ENCODE data around the gene S100A8. TPM values are rescaled to one million over a fixed set of nuclear protein-coding genes. Genes with fewer than 3 reads are reported as not detected.

The S100A8 gene
- 10 to 100 TPM in 2 of 3 donors, 1 to 10 TPM in 1; 3.4 to 90.6 (median 22.4) TPM for total RNA-seq
- long read RNA-seq, donor 1, partial matches to known transcripts = 0 of 2 reads
- long read RNA-seq, donor 1, other reads (novel, unspliced or antisense) = 0 of 2 reads
- long read RNA-seq, donor 2, transcript S100A8-202 (3 exons, 523 nt) = major isoform, 36 of 41 reads
- long read RNA-seq, donor 2, partial matches to known transcripts = 0 of 41 reads
- long read RNA-seq, donor 2, other reads (novel, unspliced or antisense) = 1 of 41 reads

GRCh38 chr1:153390938-153391710, at the start of gene S100A8:
TSS of gene S100A8 (minus strand) at chr1:153391073. CDS start at chr1:153390535, 538 bp downstream.
- H3K4me3 ChIP-seq = no peak within 1 kb of the TSS
- peak; percentile 36 for ATAC-seq
- H3K4me1 ChIP-seq (ENCODE audit: low read depth) = no peaks in the 10 kb centered on the region
- no peaks in the 10 kb centered on the region for H3K36me3 ChIP-seq (ENCODE audit: low read depth)
- TF ChIP-seq, protein P1, sequence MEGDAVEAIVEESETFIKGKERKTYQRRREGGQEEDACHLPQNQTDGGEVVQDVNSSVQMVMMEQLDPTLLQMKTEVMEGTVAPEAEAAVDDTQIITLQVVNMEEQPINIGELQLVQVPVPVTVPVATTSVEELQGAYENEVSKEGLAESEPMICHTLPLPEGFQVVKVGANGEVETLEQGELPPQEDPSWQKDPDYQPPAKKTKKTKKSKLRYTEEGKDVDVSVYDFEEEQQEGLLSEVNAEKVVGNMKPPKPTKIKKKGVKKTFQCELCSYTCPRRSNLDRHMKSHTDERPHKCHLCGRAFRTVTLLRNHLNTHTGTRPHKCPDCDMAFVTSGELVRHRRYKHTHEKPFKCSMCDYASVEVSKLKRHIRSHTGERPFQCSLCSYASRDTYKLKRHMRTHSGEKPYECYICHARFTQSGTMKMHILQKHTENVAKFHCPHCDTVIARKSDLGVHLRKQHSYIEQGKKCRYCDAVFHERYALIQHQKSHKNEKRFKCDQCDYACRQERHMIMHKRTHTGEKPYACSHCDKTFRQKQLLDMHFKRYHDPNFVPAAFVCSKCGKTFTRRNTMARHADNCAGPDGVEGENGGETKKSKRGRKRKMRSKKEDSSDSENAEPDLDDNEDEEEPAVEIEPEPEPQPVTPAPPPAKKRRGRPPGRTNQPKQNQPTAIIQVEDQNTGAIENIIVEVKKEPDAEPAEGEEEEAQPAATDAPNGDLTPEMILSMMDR (IDR thresholded peaks at IDR 0.05) = no peak
- DNase-seq = peak in 1 of 3 donors; percentile 11
- no peaks in the 10 kb centered on the region for H3K9me3 ChIP-seq
- intact Hi-C loops (cut with DNase I, micrococcal nuclease) = no loop called here

DNA sequence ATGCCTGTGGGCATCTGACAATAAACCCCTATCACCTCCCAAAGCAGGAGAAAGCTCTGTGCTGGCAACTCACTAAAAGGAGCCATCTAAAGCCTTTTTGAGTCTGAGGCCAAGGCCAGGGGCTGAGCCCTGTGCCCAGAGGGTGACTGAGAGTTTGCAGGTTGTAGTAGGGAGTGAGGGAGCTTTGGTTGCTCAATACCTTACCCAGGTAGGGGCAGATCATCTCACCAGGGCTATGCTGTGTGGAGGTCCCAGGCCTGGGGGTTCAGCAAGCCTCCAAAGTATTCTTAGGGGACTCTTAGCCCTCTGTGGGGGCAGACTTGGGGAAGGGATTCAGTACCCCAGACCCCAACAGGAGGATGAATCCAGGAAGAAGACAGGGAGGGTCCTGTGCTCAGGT, 48.4 kb upstream of the S100A8 start:
- no peaks in the 10 kb centered on the region for H3K4me1 ChIP-seq (ENCODE audit: low read depth)
- no peak for ATAC-seq
- intact Hi-C loops (cut with DNase I, micrococcal nuclease) = no loop called here
- no peaks in the 10 kb centered on the region for H3K9me3 ChIP-seq
- no peak overlapping the region for H3K4me3 ChIP-seq
- H3K36me3 ChIP-seq (ENCODE audit: low read depth) = no peaks in the 10 kb centered on the region
- DNase-seq = no peak
- TF ChIP-seq, protein P1 (IDR thresholded peaks at IDR 0.05) = no peak

DNA sequence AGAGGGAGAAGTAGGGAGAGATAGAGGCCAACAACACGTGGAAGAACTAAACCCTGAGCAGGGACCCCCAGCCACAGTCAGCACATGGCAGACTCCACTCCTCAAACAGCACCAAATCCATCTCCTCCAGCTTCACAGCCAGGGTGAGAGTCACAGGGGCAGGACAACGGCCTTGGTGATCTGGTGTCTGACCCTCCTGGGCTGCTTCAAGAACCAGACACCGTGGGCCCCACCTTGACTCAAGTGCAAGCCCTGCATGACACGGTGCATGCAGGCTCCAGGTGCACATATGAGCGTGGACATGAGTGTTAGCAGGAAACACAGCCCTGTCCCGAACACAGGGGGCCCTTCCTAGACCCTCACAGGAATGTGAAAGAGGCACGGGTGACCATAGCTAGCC, 47.7 kb upstream of the S100A8 start:
- H3K36me3 ChIP-seq (ENCODE audit: low read depth) = no peaks in the 10 kb centered on the region
- H3K4me3 ChIP-seq = no peak overlapping the region
- H3K9me3 ChIP-seq = no peaks in the 10 kb centered on the region
- no peaks in the 10 kb centered on the region for H3K4me1 ChIP-seq (ENCODE audit: low read depth)
- ATAC-seq (no peak), DNase-seq (no peak)
- TF ChIP-seq, protein P1 (IDR thresholded peaks at IDR 0.05) = no peak
- intact Hi-C loops (cut with DNase I, micrococcal nuclease) = no loop called here

DNA sequence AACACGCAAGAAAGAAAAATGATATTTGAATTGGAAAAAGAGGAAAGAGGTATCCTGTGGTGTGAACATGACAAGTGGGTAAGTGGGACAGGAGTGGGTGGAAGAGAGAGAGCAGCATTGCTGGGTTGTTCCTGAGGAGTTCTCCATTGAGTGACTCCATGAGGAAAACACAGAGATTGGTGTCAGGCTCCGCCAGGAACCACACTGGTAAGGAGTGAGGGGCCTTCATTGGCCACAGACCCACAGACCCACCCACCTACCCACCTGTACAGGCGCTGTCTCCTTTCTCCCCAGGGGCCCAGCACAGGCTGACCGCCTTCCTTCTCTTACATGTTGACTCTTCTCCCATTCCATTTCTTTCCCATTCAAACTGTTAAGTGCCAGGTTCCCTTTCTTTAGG, 46.4 kb upstream of the S100A8 start:
- no peak for DNase-seq
- intact Hi-C loops (cut with DNase I, micrococcal nuclease) = no loop called here

GRCh38 chr1:153434746-153435455, 44.0 kb upstream of the S100A8 start:
- intact Hi-C loops (cut with DNase I, micrococcal nuclease) = no loop called here
- DNase-seq (no peak), ATAC-seq (no peak)
- Histone ChIP-seq H3K9me3 (no peaks in the 10 kb centered on the region), H3K36me3 (ENCODE audit: low read depth) (no peaks in the 10 kb centered on the region), H3K4me3 (no peak overlapping the region), H3K4me1 (ENCODE audit: low read depth) (no peaks in the 10 kb centered on the region)
- TF ChIP-seq, protein P1 (IDR thresholded peaks at IDR 0.05) = no peak

More for the DNA sequence above, 46.4 kb upstream of the S100A8 start:
- H3K9me3 ChIP-seq = no peaks in the 10 kb centered on the region
- no peaks in the 10 kb centered on the region for H3K36me3 ChIP-seq (ENCODE audit: low read depth)
- no peak overlapping the region for H3K4me3 ChIP-seq
- no peaks in the 10 kb centered on the region for H3K4me1 ChIP-seq (ENCODE audit: low read depth)
- ATAC-seq = no peak
- TF ChIP-seq, protein P1 (IDR thresholded peaks at IDR 0.05) = no peak
